PC-3 (cell line): ENCODE data around the gene KIF18B. TPM values are rescaled to one million over a fixed set of nuclear protein-coding genes. Genes with fewer than 3 reads are reported as not detected.
A peak's percentile ranks its signal among the peaks of the same experiment; 100 is the strongest.

Source experiments
- ATAC-seq: fragments of 200-7000 bp; cut with Tn5 transposase; 2 replicates; pipeline ENCODE4 v1.9.1; 2020; ENCODE audit warnings: mild to moderate bottlenecking, moderate library complexity
- BruUV-seq: library from RNA; stranded (reverse); fragments of 400-500 nt; replicated peaks from 2 replicates; lab custom pipeline; 2021; lab: Mats Ljungman, UMichigan
- CTCF ChIA-PET: fragments of 300-600 bp; sonication (Branson Sonifier 250); formaldehyde crosslinking; loops from one replicate; lab custom pipeline; 2022; ENCODE audit warnings: antibody characterized with exemption; lab: Charles Lee
- POLR2A ChIA-PET: fragments of 300-600 bp; sonication (Branson Sonifier 250); formaldehyde crosslinking; loops from one replicate; lab custom pipeline; 2022; ENCODE audit warnings: antibody characterized with exemption; ENCODE audit not compliant: unreplicated experiment; lab: Charles Lee
- DNase-seq: peaks from one replicate; pipeline ENCODE4 v3.0.0-alpha.2; 2015
- H2AFZ ChIP-seq: fragments of 300-600 bp; sonication (generic); 2 replicates; pipeline ENCODE4 v1.6.0; 2016; ENCODE audit warnings: antibody characterized with exemption, low read length
- H3F3A ChIP-seq: fragments of 300-600 bp; sonication (generic); one replicate; pipeline ENCODE4 v1.6.0; 2017; ENCODE audit warnings: antibody characterized with exemption, low read length, control low read depth, mild to moderate bottlenecking; ENCODE audit not compliant: unreplicated experiment
- H3K27ac ChIP-seq: fragments of 300-600 bp; sonication (generic); 2 replicates; pipeline ENCODE4 v1.5.1; 2016; ENCODE audit warnings: mild to moderate bottlenecking, low read length
- H3K27me3 ChIP-seq: fragments of 300-600 bp; sonication (generic); 2 replicates; pipeline ENCODE4 v1.6.1; 2016; ENCODE audit warnings: low read length, mixed read lengths
- H3K36me3 ChIP-seq: fragments of 300-600 bp; sonication (generic); 2 replicates; pipeline ENCODE4 v1.6.1; 2016; ENCODE audit warnings: low read depth, mixed run types, low read length, mixed read lengths
- H3K4me1 ChIP-seq: fragments of 300-600 bp; sonication (generic); 2 replicates; pipeline ENCODE4 v1.5.1; 2016; ENCODE audit warnings: low read length; ENCODE audit not compliant: insufficient read depth
- H3K4me2 ChIP-seq: fragments of 300-600 bp; sonication (generic); 2 replicates; pipeline ENCODE4 v1.6.0; 2016; ENCODE audit warnings: low read length
- H3K4me3 ChIP-seq: fragments of 300-600 bp; sonication (generic); 2 replicates; pipeline ENCODE4 v1.5.1; 2016; ENCODE audit warnings: mild to moderate bottlenecking, low read length, mixed read lengths
- H3K79me2 ChIP-seq: fragments of 300-600 bp; sonication (generic); 2 replicates; pipeline ENCODE4 v1.6.1; 2017; ENCODE audit warnings: low read length, mixed read lengths
- H3K9ac ChIP-seq: fragments of 300-600 bp; sonication (generic); 2 replicates; pipeline ENCODE4 v1.6.0; 2016; ENCODE audit warnings: mild to moderate bottlenecking, low read length
- H3K9me2 ChIP-seq: fragments of 300-600 bp; sonication (generic); replicated peaks from 2 replicates; pipeline ENCODE4 v1.6.1; 2016; ENCODE audit warnings: mixed run types, low read length, mixed read lengths
- H3K9me3 ChIP-seq: fragments of 300-600 bp; sonication (generic); 2 replicates; pipeline ENCODE4 v1.6.1; 2016; ENCODE audit warnings: low read length, mixed read lengths
- H4K20me1 ChIP-seq: fragments of 300-600 bp; sonication (generic); 2 replicates; pipeline ENCODE4 v1.6.1; 2016; ENCODE audit warnings: low read length, mixed read lengths
- CTCF ChIP-seq: fragments of 300-600 bp; sonication (generic); conservative IDR thresholded peaks from 2 replicates; pipeline ENCODE4 v1.5.1; 2017; ENCODE audit warnings: antibody characterized with exemption, low read depth, mild to moderate bottlenecking, low read length
- EZH2 ChIP-seq: fragments of 300-600 bp; sonication (generic); IDR thresholded peaks from one replicate; pipeline ENCODE4 v1.6.1; 2017; ENCODE audit warnings: antibody characterized with exemption, mild to moderate bottlenecking, low read length; ENCODE audit not compliant: unreplicated experiment
- EZH2phosphoT487 ChIP-seq: fragments of 300-600 bp; sonication (generic); IDR thresholded peaks from 2 replicates; pipeline ENCODE4 v1.6.1; 2018; ENCODE audit warnings: mild to moderate bottlenecking, antibody characterized with exemption, low read length, borderline replicate concordance
- intact Hi-C: fragments of 100-400 bp; cut with micrococcal nuclease; formaldehyde crosslinking; loops from 2 replicates; pipeline ENCODE4 v1.9.0; 2023
- total RNA-seq: library from RNA; depleted of rRNA; stranded (reverse); fragments of >200 nt; gene quantifications from 2 replicates; pipeline ENCODE4 v1.2.3, GENCODE V29; 2014

Gene KIF18B
- total RNA-seq, 1 experiment from 2014 or later = 25.0 TPM

DNA sequence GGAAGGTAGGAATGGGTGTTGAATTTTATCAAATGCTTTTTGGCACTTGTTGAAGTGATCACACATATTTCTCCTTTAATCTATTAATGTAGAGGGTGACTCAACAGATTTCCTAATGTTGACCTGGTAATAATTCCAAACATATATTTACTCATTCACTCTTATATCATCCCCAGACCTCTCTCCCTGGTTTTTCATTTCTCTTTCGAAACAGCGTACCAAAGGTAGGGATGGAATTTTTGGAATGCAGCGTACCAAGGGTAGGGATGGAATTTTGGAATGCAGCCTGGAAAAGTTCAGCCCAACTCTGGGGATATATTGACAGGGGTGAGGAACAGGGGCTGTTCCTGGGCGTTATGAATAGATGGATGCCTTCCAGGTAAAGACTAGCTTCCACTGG is 7.3 kb downstream of the KIF18B start:
- no peaks in the 10 kb centered on the region for H3K9me3 ChIP-seq
- no peaks in the 10 kb centered on the region for H3F3A ChIP-seq
- H2AFZ ChIP-seq = no peak overlapping the region
- H3K36me3 ChIP-seq = peaks cover 31% of the 10 kb centered on the region
- DNase-seq (peak; percentile 93), ATAC-seq (peak; percentile 66)
- H3K4me2 ChIP-seq = peak overlapping the region; percentile 50
- CTCF ChIA-PET = interaction anchor here (0.5 kb wide), 1 partner anchor 21 kb away, joined by 3 read pairs; no protein-coding TSS in a partner anchor
- POLR2A ChIA-PET = interaction anchor here (0.6 kb wide), 2 partner anchors 17 to 31 kb away, joined by 3 to 12 read pairs; no protein-coding TSS in a partner anchor
- no peak overlapping the region for H3K27ac ChIP-seq
- peak overlapping the region; percentile 4; the same call in 1 of the 2 replicates for H3K4me3 ChIP-seq
- H3K9ac ChIP-seq = no peak overlapping the region
- H3K9me2 ChIP-seq = no peaks in the 10 kb centered on the region
- H3K79me2 ChIP-seq = peaks cover 93% of the 10 kb centered on the region
- H3K27me3 ChIP-seq = no peaks in the 10 kb centered on the region
- peaks cover 45% of the 10 kb centered on the region for H4K20me1 ChIP-seq
- intact Hi-C loops = loop anchor here (2.0 to 5.0 kb wide), 2 partner anchors 40 to 77 kb away; no protein-coding TSS in a partner anchor
- TF ChIP-seq CTCF (no peak), EZH2phosphoT487 (no peak), EZH2 (no peak)
- peaks cover 48% of the 10 kb centered on the region for H3K4me1 ChIP-seq
- no TSS peak for BruUV-seq

DNA sequence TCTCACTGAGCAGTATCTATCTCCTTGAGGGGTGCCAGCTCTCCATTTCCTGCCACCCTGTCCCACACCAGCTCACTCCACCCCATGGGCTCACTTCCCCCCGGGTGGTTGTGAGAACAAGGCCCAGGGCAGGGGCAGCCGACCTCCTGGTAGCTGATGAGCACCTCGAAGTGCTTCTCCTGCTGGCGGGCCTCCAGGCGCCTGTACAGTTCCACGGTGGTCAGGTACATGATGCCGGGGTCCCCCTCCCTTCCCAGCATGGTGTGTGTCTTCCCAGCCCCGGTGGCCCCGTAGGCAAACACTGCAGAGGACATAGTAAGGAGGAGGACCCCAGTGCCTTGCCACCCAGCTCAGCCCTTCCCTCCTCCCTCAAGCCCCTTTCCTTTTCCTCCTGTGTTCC is 12.5 kb downstream of the KIF18B start:
- no TSS peak for BruUV-seq
- peaks cover 76% of the 10 kb centered on the region for H3K36me3 ChIP-seq
- no peak overlapping the region for H3K4me2 ChIP-seq
- H3F3A ChIP-seq = no peaks in the 10 kb centered on the region
- no peaks in the 10 kb centered on the region for H3K9me2 ChIP-seq
- no peak overlapping the region for H3K9ac ChIP-seq
- peaks cover 41% of the 10 kb centered on the region for H3K79me2 ChIP-seq
- peaks cover 13% of the 10 kb centered on the region; the same call in 1 of the 2 replicates for H4K20me1 ChIP-seq
- no peaks in the 10 kb centered on the region for H3K9me3 ChIP-seq
- TF ChIP-seq CTCF = no peak
- no peak for TF ChIP-seq EZH2phosphoT487
- no peak for TF ChIP-seq EZH2
- POLR2A ChIA-PET = interaction anchor here (0.6 kb wide), 1 partner anchor 141 kb away, joined by 3 read pairs; no protein-coding TSS in a partner anchor
- H3K4me1 ChIP-seq = peaks cover 3% of the 10 kb centered on the region
- no peak overlapping the region for H3K27ac ChIP-seq
- ATAC-seq (no peak), DNase-seq (no peak)
- no peak overlapping the region for H3K4me3 ChIP-seq
- intact Hi-C loops = no loop called here
- CTCF ChIA-PET = no interaction called here
- no peaks in the 10 kb centered on the region for H3K27me3 ChIP-seq
- H2AFZ ChIP-seq = no peak overlapping the region

- Histone ChIP-seq H3K9me2 (no peaks in the 10 kb centered on the region), H3K9me3 (no peaks in the 10 kb centered on the region), H3K27me3 (no peaks in the 10 kb centered on the region), H3K27ac (no peak overlapping the region), H3K4me3 (no peak overlapping the region), H3F3A (no peaks in the 10 kb centered on the region), H3K79me2 (peaks cover 37% of the 10 kb centered on the region), H3K36me3 (peaks cover 80% of the 10 kb centered on the region), H3K4me2 (no peak overlapping the region), H3K9ac (no peak overlapping the region), H4K20me1 (peaks cover 10% of the 10 kb centered on the region; the same call in 1 of the 2 replicates), H2AFZ (no peak overlapping the region), H3K4me1 (no peaks in the 10 kb centered on the region)
- CTCF ChIA-PET = no interaction called here
- no TSS peak for BruUV-seq
- intact Hi-C loops = no loop called here
- TF ChIP-seq EZH2phosphoT487 (no peak), CTCF (no peak), EZH2 (no peak)
- POLR2A ChIA-PET = interaction anchor here (0.6 kb wide), 1 partner anchor 140 kb away, joined by 3 read pairs; no protein-coding TSS in a partner anchor
- DNase-seq (no peak), ATAC-seq (no peak)
Measured at GRCh38 chr17:44934745-44935105, 12.8 kb downstream of the KIF18B start.
